Measurements from ENCODE around the gene CSF1.

GRCh38 chr1:109863667-109864046, 47.0 kb upstream of the CSF1 start:
- TF ChIP-seq JUND (IDR thresholded peaks at IDR 0.05) (no peak), POLR2AphosphoS5 (IDR thresholded peaks at IDR 0.05; ENCODE audit: low read depth, low read length) (no peak), EZH2 (IDR thresholded peaks at IDR 0.05) (no peak), POLR2A (IDR thresholded peaks at IDR 0.05; ENCODE audit: borderline replicate concordance, extremely low read depth, insufficient read depth, insufficient read length) (no peak)
- TF ChIP-seq, protein P1, sequence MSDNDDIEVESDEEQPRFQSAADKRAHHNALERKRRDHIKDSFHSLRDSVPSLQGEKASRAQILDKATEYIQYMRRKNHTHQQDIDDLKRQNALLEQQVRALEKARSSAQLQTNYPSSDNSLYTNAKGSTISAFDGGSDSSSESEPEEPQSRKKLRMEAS (IDR thresholded peaks at IDR 0.05): no peak
